Limb (tissue), 2 donors: ENCODE data around the gene EMC1.
"Not testable (repeated sequence)": the region's sequence is repeated elsewhere in the genome, so short reads cannot be mapped to it uniquely, and the experiment has no call there.

Experiments used
- DNase-seq, 2 donors: peaks; one replicate each; pipeline ENCODE4 v3.0.0-alpha.2; 2016; ENCODE audit errors: extremely low spot score in 2 of 2

The EMC1 gene

GRCh38 chr1:19216585-19216984 is 34.7 kb downstream of the EMC1 start:
- not testable (repeated sequence) for DNase-seq

GRCh38 chr1:19213580-19213979 is 37.7 kb downstream of the EMC1 start:
- DNase-seq = no peak

- DNase-seq = no peak
Observed at GRCh38 chr1:19212167-19212566, 39.2 kb downstream of the EMC1 start.

GRCh38 chr1:19210772-19211549 is 40.4 kb downstream of the EMC1 start:
- DNase-seq = no peak

- peak; percentile 88 to 97 for DNase-seq
Observed at GRCh38 chr1:19209990-19210771, 41.1 kb downstream of the EMC1 start, which contains the start of gene UBR4. Gene UBR4, minus strand, starts transcription at chr1:19210266. Its CDS starts 18 bp downstream, at chr1:19210248.

- peak in 1 of 2 donors; percentile 11 for DNase-seq
Observed at GRCh38 chr1:19209439-19209989, 41.8 kb downstream of the EMC1 start.

- DNase-seq = no peak
Observed at GRCh38 chr1:19208710-19209438, 42.5 kb downstream of the EMC1 start.

- DNase-seq = no peak
Observed at GRCh38 chr1:19206947-19207346, 44.4 kb downstream of the EMC1 start.

- DNase-seq = no peak
Observed at GRCh38 chr1:19205845-19206244, 45.5 kb downstream of the EMC1 start.

- DNase-seq = no peak
Observed at GRCh38 chr1:19205403-19205802, 45.9 kb downstream of the EMC1 start.

- no peak for DNase-seq
Observed at GRCh38 chr1:19204446-19205266, 46.7 kb downstream of the EMC1 start.

- DNase-seq = no peak
Observed at GRCh38 chr1:19203440-19203839, 47.9 kb downstream of the EMC1 start.

GRCh38 chr1:19202396-19202795 is 48.9 kb downstream of the EMC1 start:
- DNase-seq = no peak

- no peak for DNase-seq
Observed at GRCh38 chr1:19199969-19200604, 51.2 kb downstream of the EMC1 start.

- no peak for DNase-seq
Observed at GRCh38 chr1:19199329-19199968, 51.9 kb downstream of the EMC1 start.

- DNase-seq = no peak
Observed at GRCh38 chr1:19198820-19199219, 52.5 kb downstream of the EMC1 start.

GRCh38 chr1:19197845-19198244 is 53.5 kb downstream of the EMC1 start:
- DNase-seq = no peak

GRCh38 chr1:19196331-19196730 is 55.0 kb downstream of the EMC1 start:
- DNase-seq = no peak

GRCh38 chr1:19193004-19193403 is 58.3 kb downstream of the EMC1 start:
- DNase-seq = no peak

- no peak for DNase-seq
Observed at GRCh38 chr1:19191811-19192210, 59.5 kb downstream of the EMC1 start.
